Ureter (tissue), 1 donor: Measurements from ENCODE around the gene THOC2. TPM values are rescaled to one million over a fixed set of nuclear protein-coding genes. Genes with fewer than 3 reads are reported as not detected.
A peak's percentile ranks its signal among the peaks of the same experiment; 100 is the strongest.

Source experiments
- DNase-seq: peaks from one replicate; pipeline ENCODE4 v3.0.0-alpha.2; 2020; ENCODE audit warnings: low spot score
- total RNA-seq: library from RNA; stranded (reverse); gene quantifications from one replicate; pipeline ENCODE4 v1.2.4, GENCODE V29; 2023
- donor health status: DM: yes; HTN: yes; CAD: no.

Gene THOC2
- total RNA-seq, 1 donor from 2014 or later, result 108 TPM

GRCh38 chrX:123570011-123570590 is 162.8 kb downstream of the THOC2 start:
- peak; percentile 81 for DNase-seq

GRCh38 chrX:123563167-123563566 is 169.7 kb downstream of the THOC2 start:
- DNase-seq, result no peak

DNA sequence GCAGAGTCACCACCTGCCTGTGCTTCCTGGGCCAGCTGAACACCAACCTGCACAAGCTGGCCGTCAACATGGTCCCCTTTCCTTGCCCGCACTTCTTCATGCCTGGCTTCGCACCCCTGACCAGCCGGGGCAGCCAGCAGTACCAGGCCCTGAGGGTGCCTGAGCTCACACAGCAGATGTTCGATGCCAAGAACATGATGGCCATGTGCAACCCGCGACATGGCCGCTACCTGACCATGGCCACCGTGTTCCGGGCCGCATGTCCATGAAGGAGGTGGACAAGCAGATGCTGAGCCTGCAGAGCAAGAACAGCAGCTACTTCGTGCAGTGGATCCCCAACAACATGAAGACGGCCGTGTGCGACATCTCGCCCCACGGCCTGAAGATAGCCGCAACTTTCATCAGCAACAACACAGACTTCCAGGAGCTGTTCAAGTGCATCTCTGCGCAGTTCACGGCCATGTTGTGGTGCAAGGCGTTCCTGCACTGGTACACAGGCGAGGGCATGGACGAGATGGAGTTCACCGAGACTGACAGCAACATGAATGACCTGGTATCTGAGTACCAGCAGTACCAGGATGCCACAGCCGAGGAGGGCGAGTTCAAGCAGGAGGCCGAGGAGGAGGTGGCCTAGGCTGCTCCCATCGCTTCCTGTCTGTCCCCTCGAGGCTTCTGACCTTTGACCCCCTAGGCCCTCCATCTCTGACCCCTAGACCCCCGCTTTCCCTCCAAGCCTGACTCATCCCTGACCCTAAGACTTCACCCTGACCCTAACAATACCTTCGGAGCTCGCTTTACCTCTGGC is 170.3 kb downstream of the THOC2 start:
- no peak for DNase-seq

GRCh38 chrX:123561439-123562215 is 171.2 kb downstream of the THOC2 start:
- no peak for DNase-seq

GRCh38 chrX:123550829-123551228 is 182.0 kb downstream of the THOC2 start:
- no peak for DNase-seq

Other genes starting within 250 kb of the THOC2 start
- gene XIAP, start 127.0 kb upstream of the THOC2 start, total RNA-seq, result 66.6 TPM
- gene STAG2, start 228.7 kb upstream of the THOC2 start, total RNA-seq, result 68.4 TPM